Parathyroid adenoma (tissue), 2 donors: ENCODE results near the gene GOLGA3.

ENCODE experiments used
- H2AFZ ChIP-seq: fragments of 300-600 bp; sonication (generic); one replicate; pipeline ENCODE4 v1.7.0; 2017; ENCODE audit warnings: antibody characterized with exemption, mild to moderate bottlenecking
- H3K27ac ChIP-seq: fragments of 300-600 bp; sonication (generic); one replicate; pipeline ENCODE4 v1.7.0; 2017
- H3K27me3 ChIP-seq: fragments of 300-600 bp; sonication (generic); one replicate; pipeline ENCODE4 v1.7.0; 2017; ENCODE audit warnings: low read length; ENCODE audit not compliant: control insufficient read depth, insufficient read depth
- H3K36me3 ChIP-seq: fragments of 300-600 bp; sonication (generic); one replicate; pipeline ENCODE4 v1.7.0; 2017; ENCODE audit warnings: low read length; ENCODE audit not compliant: control insufficient read depth, insufficient read depth
- H3K4me1 ChIP-seq: fragments of 300-600 bp; sonication (generic); one replicate; pipeline ENCODE4 v1.7.0; 2017; ENCODE audit warnings: control low read depth
- H3K4me2 ChIP-seq: fragments of 300-600 bp; sonication (generic); one replicate; pipeline ENCODE4 v1.7.0; 2017; ENCODE audit warnings: low read length
- H3K4me3 ChIP-seq: fragments of 300-600 bp; sonication (generic); one replicate; pipeline ENCODE4 v1.7.0; 2017; ENCODE audit warnings: low read depth, low read length
- H3K79me2 ChIP-seq: fragments of 300-600 bp; sonication (generic); one replicate; pipeline ENCODE4 v1.7.0; 2017; ENCODE audit warnings: control low read depth
- H3K9ac ChIP-seq: fragments of 300-600 bp; sonication (generic); one replicate; pipeline ENCODE4 v1.7.0; 2017; ENCODE audit warnings: mild to moderate bottlenecking
- H3K9me3 ChIP-seq: fragments of 300-600 bp; sonication (generic); one replicate; pipeline ENCODE4 v1.7.0; 2017; ENCODE audit warnings: low read length; ENCODE audit not compliant: control insufficient read depth
- TF ChIP-seq, protein P1 (sequence below): fragments of 300-600 bp; sonication (generic); IDR thresholded peaks from one replicate; pipeline ENCODE4 v1.7.0; 2017; ENCODE audit warnings: antibody characterized with exemption, mild to moderate bottlenecking
- donor health status: primary hyperparathyroidism.

The GOLGA3 gene

DNA sequence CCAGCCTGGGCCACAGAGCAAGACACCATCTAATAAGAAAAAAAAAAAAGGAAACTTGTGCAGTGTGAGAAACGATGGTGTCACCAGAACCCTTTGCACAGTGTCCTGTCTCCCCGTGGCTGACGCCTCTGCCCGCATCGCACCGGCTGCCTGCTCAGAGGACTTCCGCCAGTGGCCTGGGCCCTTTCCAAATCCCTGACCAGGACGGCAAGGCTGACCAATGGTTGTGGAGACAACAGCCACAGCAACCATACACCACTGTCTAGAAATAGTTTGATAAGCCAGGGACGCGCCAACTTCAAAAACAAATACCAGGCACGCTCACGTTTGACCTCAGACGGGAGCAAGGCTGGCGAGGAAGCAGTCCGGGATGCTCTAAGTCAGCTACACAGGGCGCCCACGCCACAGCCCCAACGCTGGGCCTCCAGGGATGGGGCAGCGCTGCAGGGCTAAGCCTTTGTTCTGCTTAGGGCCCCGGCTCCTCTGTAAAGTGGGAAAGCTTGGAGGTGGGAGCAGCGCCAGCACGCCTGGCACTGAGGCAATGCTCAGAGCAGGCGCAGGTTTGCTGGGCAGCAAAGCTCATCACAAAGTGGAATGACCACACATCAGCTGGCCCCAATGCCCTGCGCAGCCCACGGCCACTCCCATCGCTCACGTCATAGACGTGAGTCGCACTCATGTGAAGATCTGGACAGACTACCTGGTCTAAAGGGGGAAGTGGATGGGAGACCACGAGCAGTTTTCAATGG, 105.5 kb downstream of the GOLGA3 start:
- Histone ChIP-seq H3K79me2 (peaks cover 3% of the 10 kb centered on the region), H3K36me3 (no peaks in the 10 kb centered on the region), H3K4me1 (no peaks in the 10 kb centered on the region), H3K4me2 (no peak overlapping the region), H3K27ac (no peak overlapping the region), H3K9ac (no peak overlapping the region), H3K27me3 (no peaks in the 10 kb centered on the region), H2AFZ (no peak overlapping the region), H3K4me3 (no peak overlapping the region), H3K9me3 (no peaks in the 10 kb centered on the region)
- TF ChIP-seq, protein P1, sequence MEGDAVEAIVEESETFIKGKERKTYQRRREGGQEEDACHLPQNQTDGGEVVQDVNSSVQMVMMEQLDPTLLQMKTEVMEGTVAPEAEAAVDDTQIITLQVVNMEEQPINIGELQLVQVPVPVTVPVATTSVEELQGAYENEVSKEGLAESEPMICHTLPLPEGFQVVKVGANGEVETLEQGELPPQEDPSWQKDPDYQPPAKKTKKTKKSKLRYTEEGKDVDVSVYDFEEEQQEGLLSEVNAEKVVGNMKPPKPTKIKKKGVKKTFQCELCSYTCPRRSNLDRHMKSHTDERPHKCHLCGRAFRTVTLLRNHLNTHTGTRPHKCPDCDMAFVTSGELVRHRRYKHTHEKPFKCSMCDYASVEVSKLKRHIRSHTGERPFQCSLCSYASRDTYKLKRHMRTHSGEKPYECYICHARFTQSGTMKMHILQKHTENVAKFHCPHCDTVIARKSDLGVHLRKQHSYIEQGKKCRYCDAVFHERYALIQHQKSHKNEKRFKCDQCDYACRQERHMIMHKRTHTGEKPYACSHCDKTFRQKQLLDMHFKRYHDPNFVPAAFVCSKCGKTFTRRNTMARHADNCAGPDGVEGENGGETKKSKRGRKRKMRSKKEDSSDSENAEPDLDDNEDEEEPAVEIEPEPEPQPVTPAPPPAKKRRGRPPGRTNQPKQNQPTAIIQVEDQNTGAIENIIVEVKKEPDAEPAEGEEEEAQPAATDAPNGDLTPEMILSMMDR: no peak

DNA sequence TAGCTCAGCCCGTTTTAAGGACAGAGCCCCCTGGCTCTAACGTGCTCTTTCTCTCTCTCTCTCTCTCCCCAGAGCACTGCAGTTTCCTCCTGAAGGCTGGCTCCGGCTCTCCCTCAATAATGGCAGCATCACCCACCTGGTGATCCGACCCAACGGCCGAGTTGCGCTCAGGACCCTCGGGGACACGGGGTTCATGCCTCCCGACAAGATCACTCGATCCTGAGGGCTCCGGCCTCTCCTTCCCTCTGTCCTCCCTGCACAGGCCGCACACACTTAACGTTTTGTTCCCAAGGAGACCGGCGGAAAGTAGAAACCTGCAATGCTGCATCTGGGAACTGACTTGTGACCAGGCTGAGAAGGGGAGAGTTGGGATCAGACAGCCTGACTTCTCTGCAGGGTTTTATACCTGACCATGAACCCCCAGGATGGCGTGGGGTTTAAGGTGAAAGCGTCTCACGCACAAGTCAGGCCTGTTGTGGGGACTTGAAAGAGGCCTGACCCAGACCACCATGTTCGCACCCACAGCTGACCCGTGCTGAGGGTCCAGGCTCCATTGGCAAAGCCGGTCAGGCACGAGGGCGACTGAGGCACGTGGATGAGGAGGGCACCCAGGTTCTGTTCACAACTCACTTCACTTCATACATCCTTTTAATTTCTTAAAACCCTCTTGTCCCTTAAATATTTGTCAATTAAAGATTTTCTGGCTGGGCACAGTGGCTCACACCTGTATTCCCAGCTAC, 107.9 kb downstream of the GOLGA3 start:
- H3K9ac ChIP-seq: no peak overlapping the region
- no peak overlapping the region for H2AFZ ChIP-seq
- TF ChIP-seq, protein P1: no peak
- no peaks in the 10 kb centered on the region for H3K4me1 ChIP-seq
- H3K4me3 ChIP-seq: no peak overlapping the region
- peaks cover 3% of the 10 kb centered on the region for H3K79me2 ChIP-seq
- H3K36me3 ChIP-seq: no peaks in the 10 kb centered on the region
- H3K27me3 ChIP-seq: no peaks in the 10 kb centered on the region
- H3K9me3 ChIP-seq: no peaks in the 10 kb centered on the region
- H3K4me2 ChIP-seq: no peak overlapping the region
- no peak overlapping the region for H3K27ac ChIP-seq

DNA sequence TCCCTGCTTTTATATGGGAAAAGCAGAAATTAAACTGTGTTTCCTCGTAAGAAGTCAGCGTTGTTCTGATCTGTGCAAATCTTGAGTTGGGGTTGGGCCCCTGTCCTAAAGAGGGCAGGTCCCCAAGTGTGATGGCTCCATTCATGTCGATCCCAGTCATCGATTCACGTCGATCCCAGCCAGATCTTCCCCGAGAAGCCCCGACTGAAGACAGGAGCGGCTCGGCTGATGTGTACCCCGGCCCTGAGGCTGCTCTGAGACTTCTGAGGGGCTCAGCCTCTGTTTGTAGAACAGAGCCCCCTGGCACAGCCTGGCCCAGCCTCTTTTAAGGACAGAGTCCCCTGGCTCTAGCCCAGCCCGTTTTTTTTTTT, 108.7 kb downstream of the GOLGA3 start:
- no peak overlapping the region for H3K27ac ChIP-seq
- H3K36me3 ChIP-seq: no peaks in the 10 kb centered on the region

DNA sequence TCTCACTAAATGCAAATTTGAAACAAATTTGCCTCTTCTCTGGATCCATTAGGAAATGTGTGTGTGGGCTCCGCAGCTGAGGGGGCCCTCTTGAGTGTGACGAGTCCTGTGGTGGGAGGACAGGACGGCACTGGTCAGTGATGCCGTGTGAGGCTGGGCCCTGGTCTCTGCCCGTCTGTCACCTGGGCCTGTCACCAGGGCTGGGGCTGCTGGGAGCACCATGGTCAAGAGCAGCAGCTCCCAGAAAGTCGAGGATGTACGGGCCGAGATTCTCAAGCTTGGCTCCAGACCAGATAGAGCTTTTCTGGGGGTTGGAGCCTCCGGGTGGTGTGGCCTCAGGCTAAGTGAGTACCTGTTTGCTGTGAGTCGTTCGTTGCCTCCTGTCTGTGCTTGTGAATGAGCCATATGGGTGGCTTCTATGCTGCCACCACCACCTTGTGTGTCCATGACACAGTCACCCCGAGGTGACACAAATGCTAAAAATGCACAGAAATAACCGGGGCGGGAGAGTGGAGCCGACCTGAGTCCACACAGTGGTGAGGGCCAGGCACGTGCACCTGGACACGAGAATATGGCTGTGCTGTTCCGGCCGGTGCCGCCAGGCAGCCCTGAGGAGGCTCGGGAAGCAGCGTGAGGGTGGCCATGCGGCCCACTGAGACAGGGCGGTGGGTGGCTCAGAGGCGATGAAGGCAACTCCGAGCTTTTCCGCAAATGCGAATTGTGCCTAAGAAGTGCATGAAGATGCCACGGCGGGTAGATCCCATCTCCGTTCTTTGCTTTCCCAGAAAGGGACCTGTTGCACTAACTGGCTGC, 109.3 kb downstream of the GOLGA3 start:
- no peaks in the 10 kb centered on the region for H3K9me3 ChIP-seq
- peaks cover 3% of the 10 kb centered on the region for H3K79me2 ChIP-seq
- H3K36me3 ChIP-seq: no peaks in the 10 kb centered on the region
- H3K4me3 ChIP-seq: no peak overlapping the region
- H3K4me2 ChIP-seq: no peak overlapping the region
- no peak overlapping the region for H2AFZ ChIP-seq
- no peaks in the 10 kb centered on the region for H3K4me1 ChIP-seq
- TF ChIP-seq, protein P1: no peak
- no peak overlapping the region for H3K9ac ChIP-seq
- no peaks in the 10 kb centered on the region for H3K27me3 ChIP-seq
- no peak overlapping the region for H3K27ac ChIP-seq

More for the DNA sequence above, 108.7 kb downstream of the GOLGA3 start:
- Histone ChIP-seq H2AFZ (no peak overlapping the region), H3K4me3 (no peak overlapping the region), H3K9me3 (no peaks in the 10 kb centered on the region), H3K27me3 (no peaks in the 10 kb centered on the region), H3K9ac (no peak overlapping the region), H3K79me2 (peaks cover 3% of the 10 kb centered on the region), H3K4me2 (no peak overlapping the region), H3K4me1 (no peaks in the 10 kb centered on the region)
- TF ChIP-seq, protein P1: no peak
